Stimulated activated CD8-positive, alpha-beta memory T cell treated with anti-CD3 and anti-CD28 coated beads, Interleukin-15, amount 100 ng/mL, for 1 hour (primary cell): ENCODE measurements around the gene BCL2L1.
"Not testable (repeated sequence)": the region's sequence is repeated elsewhere in the genome, so short reads cannot be mapped to it uniquely, and the experiment has no call there.

Experiments used
- DNase-seq: peaks from one replicate; pipeline ENCODE4 v3.0.0-alpha.2; 2020; ENCODE audit warnings: low read depth

The BCL2L1 gene

DNA sequence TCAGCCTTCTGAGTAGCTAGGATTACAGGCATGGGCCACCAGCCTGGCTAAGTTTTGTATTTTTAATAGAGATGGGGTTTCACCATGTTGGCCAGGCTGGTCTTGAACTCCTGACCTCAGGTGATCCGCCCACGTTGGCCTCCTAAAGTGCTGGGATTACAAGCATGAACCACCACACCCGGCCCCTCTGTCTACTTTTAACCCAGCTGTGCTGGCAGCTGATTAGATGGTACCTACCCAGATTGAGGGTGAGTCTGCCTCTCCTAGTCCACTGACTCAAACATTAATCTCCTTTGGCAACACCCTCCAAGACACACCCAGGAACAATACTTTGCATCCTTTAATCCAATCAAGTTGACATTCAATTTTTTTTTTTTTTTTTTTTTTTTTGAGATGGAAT, 74.6 kb downstream of the BCL2L1 start:
- DNase-seq = not testable (repeated sequence)

DNA sequence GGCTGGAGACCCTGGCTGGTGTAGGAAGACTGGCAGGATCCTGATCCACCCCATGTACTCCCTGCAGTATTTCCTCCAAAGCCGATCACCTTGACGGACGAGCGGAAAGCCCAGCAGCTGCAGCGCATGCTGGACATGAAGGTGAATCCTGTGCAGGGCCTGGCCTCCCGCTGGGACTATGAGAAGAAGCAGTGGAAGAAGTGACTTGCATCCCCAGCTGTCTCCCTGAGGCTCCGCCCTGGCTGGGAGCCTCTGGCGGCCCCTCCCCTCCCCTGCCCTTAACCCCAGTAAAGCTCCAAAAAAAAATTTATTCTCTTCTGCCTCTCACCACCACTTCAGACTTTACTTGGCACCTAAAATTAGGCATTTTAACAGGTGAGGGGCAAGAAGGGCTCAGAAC, 78.0 kb downstream of the BCL2L1 start:
- DNase-seq = no peak

DNA sequence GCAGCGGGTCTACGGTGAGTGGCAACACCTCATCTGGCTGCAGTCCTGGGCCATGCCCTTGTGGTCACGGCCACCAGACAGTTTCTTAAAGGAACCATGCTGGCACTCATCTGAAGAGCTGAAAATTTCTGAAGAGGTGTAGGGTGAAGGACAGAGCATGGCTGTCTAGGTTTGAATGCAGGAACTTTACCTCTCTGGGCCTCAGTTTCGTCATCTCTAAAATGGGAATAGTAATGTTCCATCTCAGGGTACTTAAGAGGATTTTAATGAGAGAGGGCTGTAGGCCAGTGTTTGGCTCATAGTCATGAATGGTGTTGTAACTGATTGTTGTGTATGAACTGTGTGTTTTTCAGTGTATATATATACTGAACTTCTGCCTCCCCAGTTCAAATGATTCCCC, 79.1 kb downstream of the BCL2L1 start:
- no peak for DNase-seq

DNA sequence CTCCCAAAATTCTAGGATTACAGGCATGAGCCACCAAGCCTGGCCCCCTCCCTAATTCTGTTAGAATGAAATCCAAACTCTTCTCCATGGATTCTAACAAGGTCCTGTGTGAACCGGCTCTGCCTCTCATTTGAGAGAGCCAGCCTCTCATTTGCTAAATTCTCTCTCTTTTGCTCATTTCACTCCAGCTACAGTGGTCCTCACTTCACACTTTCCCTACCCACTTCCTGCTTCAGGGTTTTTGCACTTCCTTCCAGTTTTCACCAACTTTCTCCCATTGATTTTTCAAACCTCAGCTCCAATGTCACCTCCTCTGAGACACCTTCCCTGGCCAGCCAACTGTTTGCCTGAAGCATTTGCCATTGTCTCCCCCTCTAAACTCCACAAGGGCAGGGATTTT, 79.8 kb downstream of the BCL2L1 start:
- DNase-seq = no peak

DNA sequence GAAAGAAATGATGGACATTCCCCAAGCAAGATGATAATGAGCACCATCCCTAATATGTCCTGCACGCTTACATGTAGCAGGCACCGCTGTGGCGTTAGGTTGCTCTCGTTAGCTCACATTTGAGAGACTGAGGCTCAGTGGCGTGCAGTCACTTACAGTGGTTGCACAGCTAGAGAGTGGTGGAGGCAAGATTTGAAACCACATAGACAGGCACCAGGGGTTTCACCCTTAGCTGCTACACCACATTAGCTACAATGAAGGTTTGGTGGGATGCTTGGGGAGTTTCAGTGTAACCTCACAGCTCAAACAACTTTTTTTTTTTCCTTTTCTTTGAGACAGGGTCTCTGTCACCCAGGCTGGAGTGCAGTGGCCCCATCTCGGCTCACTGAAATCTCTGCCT, 81.3 kb downstream of the BCL2L1 start:
- DNase-seq = no peak

DNA sequence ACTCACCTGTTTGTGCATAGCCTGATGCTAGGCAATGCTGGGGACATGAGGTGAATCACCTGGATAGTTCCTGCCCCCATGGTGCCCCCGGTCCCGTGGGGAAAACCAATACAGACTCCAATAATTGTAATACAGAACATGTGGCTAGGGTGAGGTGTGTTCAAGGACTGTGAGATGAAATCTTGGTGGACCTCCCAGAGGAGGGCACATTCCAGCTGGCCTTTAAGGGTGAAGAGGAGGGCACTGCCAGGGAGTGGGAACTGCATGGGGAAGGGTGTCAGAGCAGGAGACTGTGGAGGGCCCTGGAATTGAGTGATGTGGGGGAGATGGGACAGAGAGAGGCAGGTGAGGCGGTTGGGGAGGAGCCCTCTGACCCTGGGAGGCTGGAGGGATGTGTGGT, 82.4 kb downstream of the BCL2L1 start:
- no peak for DNase-seq

DNA sequence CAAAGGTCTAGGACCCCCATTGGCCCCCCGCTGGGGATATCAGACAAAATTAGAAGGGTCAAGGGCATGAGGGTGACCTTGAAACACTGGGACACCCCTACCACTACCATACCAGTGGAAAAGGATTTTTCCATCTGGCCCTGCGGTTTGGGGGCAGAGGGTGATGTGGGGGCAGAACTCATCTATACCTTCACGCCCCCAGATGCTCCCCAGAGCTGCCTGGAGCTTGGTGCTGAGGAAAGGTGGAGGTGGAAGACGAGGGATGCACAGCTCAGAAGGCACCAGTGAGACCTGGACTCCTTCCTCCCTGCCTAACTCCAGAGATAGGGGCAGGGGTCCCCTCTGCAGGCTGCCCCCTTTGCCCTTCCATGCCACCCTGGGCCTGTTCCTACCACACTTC, 83.9 kb downstream of the BCL2L1 start:
- no peak for DNase-seq

DNA sequence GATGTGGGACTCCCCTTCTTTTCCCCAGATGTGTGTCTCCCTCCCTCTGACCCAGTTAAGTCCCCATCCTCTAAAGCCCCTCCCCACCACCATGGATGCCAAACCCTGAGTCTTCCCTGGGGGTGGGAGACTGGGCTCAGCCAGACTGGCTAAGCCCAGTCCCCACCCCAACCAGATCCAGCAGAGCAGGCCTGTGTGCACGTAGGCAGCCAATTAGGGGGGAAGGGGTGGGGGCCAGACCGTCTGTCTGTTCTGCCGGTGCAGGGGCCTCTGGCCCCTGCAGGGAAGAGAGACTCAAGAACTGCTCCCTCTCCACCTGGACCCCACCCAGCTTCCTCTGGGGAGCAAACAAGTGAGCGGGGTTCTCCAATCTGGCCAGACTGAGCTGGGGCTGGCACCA, 84.4 kb downstream of the BCL2L1 start:
- DNase-seq = no peak

DNA sequence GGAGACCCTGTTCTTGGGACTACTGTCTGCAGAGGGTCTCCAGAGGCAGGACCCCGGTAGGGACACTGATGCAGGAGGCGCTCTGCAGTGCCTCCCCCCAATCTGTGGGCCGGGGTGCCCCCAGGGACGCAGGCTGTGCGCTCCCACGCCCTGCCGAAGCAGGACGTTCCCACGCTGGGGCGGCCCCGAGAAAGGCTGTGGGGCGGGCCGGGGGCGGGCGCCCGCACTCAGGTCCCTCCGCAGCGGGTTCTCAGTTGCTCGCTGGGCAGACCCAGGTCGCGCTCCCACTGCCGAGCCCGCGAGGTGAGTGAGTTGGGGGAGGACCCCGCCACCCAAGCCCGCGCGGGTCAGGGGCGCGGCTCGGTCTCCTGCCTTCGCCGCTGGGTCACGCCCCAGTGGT, 85.0 kb downstream of the BCL2L1 start, which contains the start of gene COX4I2:
COX4I2 (plus strand) TSS at position 253 of the 400 bp plus-strand sequence. CDS start 1,106 bp downstream, outside the sequence.
- DNase-seq = no peak

DNA sequence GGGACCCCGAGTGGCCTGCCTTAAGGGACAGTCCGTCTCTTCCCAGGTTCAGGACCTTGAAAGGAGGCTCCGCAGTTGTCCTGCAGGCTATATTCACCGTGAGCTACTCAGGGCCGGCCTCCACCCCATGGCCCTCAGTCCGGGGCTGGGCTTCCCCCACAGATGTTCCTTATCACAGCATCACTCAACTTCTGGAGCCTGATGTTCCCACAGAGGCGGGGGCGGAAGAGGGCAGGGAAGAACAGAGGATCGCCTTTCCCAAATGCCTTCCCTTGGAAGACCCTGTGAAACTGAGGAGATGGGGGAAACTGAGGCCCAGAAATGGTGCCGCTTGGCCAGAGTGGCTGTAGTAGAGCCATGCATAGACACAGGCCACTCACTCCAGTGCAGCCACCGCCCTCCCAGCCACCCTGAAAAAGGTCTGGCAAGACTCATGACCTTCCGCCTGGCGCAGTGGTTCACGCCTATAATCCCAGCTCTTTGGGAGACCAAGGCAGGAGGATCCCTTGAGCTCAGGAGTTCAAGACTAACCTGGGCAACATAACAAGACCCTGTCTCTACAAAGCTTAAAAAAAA, 89.2 kb downstream of the BCL2L1 start:
- DNase-seq = no peak

DNA sequence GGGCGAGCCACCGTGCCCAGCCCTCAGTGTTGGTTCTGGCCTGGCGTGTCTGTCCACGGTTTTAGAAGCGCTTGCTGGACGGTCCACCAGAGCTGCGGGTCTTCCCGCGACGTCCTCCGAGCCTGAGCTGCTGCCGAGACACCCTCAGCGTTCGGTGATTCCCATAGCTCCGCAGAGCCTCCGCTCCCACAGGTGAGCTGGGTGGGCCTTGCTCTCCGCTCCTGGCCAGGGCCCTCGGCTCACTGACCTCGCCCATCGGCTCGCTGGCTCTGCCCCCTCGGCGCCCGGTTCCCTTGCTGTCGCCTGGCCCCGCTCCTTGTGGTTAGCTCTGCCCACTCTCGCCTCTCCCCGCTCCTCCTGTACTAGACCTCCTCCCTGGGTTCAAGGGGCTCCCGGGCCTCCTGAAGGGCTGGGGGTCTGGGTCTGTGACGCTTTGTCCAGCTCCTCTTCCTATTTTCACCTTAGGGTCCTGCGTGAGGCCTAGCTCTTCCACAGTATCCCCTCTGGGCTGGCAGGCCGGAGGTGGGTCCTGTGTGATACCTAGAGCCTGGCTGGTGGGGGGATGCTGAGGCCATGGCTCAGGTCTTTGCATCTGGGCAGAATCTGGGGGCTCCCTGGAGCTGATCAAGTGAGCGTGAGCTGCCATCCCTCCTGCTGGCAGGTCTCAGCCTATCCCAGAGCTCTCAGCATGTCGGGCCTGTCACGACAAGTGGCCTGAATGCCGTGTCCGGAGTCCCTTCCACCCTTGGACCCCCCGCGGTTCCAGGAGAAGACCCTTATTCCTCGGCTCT, 89.9 kb downstream of the BCL2L1 start:
- no peak for DNase-seq

DNA sequence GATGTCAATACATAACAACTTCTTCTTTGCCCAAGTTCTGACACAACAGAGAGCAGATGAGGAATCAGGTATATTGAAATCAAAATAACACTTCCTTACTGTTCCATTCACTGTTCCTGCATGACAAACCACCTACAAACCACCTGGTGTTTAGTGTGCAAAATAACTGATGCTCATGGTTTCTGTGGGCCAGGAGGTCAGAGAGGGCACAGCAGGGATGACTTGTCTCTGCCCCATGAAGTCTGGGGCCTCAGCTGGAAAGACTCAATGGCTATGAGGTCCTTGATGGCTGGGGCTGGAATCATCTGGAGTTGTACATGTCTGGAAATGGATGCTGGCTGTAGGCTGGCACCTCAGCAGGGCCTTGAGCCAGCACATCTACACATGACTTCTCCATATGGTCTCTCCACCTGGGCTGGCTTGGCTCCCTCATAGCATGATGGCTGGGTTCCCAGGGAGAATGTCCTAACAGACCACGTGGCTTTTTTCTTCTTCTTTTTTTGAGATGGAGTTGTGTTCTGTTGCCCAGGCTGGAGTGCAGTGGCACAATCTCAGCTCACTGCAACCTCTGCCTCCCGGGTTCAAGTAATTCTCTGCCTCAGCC, 92.4 kb downstream of the BCL2L1 start:
- no peak for DNase-seq

DNA sequence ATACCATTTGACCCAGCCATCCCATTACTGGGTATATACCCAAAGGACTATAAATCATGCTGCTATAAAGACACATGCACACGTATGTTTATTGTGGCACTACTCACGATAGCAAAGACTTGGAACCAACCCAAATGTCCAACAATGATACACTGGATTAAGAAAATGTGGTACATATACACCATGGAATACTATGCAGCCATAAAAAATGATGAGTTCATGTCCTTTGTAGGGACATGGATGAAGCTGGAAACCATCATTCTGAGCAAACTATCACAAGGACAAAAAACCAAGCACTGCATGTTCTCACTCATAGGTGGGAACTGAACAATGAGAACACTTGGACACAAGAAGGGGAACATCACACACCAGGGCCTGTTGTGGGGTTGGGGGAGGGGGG, 94.6 kb downstream of the BCL2L1 start:
- not testable (repeated sequence) for DNase-seq

DNA sequence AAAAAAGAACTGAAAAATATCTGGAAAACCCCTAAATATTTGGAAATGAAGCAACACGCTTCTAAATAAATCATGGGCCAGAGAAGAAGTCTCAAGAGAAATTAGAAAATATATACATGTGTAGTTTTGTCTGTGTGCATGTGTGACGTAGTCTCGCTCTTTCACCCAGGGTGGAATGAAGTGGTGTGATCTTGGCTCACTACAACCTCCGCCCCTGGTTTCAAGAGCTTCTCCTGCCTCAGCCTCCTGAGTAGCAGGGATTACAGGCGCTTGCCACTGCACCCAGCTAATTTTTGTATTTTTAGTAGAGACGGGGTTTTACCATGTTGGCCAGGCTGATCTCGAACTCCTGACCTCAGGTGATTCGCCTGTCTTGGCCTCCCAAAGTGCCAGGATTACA, 96.1 kb downstream of the BCL2L1 start:
- not testable (repeated sequence) for DNase-seq

DNA sequence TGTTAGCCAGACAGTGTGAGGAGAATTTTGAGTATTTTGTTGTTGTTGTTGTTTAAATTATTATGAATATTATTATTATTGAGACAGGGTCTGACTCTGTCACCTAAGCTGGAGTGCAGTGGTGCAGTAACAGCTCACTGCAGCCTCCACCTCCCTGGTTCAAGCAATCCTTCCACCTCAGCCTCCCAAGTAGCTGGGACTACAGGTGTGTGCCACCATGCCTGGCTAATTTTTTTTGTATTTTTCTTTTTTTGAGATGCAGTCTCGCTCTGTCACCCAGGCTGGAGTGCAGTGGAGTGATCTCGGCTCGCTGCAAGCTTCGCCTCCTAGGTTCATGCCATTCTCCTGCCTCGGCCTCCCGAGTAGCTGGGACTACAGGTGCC, 99.6 kb downstream of the BCL2L1 start:
- DNase-seq = not testable (repeated sequence)

DNA sequence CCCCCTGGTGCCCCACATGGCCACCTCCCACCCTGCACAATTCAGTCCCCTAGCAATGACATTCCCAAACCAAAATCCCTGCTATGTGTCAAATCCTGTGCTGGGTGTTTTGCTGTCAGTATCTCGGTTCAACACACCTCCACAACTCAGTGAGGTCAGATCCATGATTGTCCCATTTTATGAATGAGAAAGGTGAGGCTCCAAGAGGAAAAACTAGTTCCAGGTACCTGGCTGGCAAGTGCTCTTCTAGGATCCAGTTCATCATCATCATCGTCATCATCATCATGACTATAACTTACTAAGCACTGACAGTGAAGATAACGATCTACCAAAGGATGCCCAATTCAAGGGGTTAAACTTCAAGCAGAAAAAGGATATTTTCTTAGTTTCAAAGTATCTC, 102.4 kb downstream of the BCL2L1 start:
- DNase-seq = no peak

DNA sequence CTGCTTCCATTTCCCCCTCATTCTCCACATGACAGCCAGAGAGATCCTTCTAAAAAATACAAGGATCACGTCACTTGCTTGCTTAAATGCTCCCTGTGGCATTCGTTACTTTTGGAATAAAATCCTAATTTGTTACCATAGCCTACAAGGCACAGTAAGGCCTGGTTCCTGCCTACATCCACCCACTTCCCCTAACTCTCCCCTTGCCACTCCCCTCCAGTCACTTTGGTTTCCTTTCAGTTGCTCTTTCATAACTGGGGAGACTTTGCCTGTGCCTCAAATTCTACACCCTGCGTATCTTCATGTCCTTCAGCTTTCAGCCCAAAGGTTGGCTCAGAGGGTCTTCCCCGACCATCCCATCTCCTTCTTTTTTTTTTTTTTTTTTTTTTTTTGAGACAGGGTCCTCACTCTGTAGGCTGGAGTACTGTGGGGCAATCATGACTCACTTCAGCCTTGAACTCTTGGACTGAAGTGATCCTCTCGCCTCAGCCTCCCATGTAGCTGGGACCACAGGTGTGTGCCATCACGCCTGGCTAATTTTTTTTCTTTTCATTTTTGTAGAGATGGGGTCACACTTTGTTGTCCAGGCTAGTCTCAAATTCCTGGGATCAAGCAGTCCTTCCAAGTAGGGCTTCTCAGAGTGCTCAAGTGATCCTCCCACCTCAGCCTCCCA, 105.1 kb downstream of the BCL2L1 start:
- no peak for DNase-seq

DNA sequence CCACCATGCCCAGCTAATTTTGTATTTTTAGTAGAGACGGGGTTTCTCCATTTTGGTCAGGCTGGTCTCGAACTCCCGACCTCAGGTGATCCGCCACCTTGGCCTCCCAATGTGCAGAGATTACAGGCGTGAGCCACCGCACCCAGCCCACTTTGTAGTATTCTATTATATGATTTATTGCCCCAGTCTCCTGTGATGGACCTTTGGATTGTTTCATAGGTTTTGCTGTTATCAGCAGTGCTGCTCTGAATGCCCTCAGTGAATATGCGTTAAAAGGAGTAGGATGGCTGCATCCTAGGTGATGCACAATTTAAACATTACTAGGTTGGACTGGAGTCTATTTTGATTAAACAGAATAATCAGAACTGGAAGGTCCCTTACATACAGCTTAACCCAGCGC, 107.3 kb downstream of the BCL2L1 start:
- DNase-seq = no peak
